HG03175 (cell line): Measurements from ENCODE around the gene ZNF787.

Experiments
- ATAC-seq: cut with Tn5 transposase; IDR thresholded peaks from one replicate; pipeline ENCODE4 v1.9.1; 2021; ENCODE audit warnings: mild to moderate bottlenecking, moderate library complexity; ENCODE audit not compliant: unreplicated experiment

The ZNF787 gene

GRCh38 chr19:56089344-56089743, 31.8 kb downstream of the ZNF787 start:
- ATAC-seq = no peak

DNA sequence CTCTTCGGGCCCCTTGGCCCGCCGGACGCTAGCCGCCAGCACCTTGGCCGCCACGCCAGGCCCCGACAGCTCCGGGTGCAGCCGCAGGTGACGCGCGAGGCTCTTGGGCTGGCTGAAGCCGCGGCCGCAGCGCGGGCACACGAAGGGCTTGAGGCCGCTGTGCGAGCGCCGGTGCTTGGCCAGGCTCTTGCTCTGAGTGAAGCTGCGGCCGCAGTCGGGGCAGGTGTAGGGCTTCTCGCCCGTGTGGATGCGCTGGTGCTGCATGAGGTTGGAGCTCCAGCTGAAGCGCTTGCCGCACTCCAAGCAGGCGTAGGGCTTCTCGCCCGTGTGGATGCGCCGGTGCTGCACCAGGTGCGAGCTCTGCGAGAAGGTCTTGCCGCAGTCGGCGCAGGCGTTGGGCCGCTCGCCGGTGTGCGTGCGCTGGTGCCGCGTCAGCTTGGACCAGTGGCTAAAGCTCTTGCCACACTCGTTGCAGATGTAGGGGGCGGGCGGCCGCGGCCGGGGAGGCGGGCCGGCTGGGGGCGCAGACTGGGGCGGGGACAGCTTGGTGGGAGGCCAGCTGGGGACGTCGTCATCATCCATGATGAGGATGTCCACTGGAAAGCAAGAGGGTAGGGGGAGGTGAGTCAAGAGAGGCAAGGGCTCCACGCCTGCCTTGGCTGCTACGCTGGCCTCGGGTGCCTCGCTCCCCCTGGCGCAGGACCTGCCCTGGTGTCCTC, 32.4 kb downstream of the ZNF787 start:
- ATAC-seq = no peak

DNA sequence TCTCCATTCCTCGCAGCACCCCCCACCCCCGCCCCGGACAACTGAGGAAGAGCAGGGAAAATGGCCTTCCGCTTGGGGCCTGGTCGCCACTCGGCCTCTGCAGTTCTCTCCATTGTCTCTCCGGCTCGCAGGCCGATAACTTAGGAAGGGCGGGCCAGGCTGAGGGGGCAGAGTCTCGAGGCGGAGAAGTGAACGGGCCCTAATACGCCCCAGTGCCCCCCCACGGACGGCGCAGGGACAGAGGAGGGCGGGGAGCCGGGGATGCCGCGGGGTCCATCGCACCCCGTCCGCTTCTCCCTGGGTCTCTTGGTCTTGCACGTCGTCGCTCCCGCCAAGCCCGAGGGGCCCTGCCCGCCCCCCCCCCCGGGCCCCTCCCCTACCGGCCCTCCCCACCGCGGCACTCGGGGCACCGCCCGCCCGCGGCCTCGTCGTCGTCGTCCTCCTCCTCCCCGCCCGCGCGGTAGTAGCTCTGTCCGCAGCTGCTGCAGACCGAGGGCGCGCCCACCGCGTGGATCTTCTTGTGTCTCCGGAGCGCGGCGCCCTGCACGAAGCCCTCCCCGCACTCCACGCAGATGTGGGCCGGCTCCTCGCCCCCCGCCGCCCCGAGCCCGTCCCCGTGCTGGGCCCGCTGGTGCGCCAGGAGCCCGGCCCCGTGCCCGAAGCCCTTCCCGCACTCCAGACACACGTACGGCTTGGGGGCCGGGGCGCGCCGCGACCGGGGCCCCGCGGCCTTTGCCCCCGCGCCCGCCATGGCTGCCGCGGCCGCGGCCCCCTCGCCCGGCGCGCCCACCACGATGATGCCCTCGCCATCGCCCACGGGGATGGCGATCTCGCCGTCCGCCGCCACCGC, 33.2 kb downstream of the ZNF787 start:
- ATAC-seq = no peak

GRCh38 chr19:56086671-56087430, 34.2 kb downstream of the ZNF787 start:
- no peak for ATAC-seq

DNA sequence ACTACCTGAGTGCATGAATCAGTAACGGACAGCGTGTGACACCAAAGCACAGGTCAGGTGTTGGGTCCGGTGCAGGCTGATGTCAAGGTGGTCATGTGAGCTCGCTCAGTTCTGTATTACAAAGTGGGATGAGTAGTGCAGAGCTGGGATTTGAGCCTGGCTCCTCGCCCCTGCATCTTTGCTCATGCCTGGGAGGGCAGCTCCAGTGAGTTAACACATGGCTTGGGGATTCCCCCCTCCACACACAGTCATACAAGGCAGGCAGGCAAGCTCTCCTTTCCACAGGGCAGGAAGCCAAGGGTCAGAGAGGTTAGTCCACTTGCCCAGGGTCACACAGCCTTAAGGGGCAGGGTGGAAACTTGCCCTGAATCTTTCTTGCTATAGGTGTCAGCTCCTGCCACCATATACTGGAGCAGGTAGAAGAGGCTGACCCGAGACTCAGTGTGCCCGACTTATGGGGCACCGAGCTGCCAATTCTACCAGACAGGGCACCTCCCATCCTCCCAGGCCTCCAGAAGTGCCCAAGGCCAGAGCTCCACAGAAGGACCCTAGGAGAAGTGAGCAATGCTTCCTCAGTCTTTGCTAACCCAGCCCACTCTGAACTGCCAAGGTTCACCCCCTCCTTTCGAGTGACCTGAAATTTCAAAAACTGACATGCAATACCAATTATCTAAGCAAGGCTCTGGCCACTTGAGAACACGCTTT, 35.4 kb downstream of the ZNF787 start:
- ATAC-seq = no peak

GRCh38 chr19:56084835-56085536, 36.1 kb downstream of the ZNF787 start:
- no peak for ATAC-seq

DNA sequence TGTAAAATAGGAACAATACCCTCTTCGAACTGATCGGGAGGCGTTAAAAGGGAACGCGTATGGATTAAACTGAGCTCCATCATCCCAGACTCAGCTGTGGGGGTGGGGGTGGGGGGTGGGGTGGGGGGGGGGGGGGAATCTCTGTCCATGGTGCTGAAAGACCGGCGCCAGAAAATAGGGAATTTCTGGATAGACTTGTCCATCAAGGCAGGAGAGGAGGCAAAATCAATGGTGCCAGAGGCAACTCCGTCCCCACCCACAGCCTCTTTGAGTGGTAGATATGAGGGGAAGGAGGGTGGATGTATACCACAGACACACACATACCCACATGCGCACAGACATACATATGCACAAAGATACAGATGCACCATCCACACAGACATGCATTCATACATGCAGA, 37.4 kb downstream of the ZNF787 start:
- no peak for ATAC-seq

DNA sequence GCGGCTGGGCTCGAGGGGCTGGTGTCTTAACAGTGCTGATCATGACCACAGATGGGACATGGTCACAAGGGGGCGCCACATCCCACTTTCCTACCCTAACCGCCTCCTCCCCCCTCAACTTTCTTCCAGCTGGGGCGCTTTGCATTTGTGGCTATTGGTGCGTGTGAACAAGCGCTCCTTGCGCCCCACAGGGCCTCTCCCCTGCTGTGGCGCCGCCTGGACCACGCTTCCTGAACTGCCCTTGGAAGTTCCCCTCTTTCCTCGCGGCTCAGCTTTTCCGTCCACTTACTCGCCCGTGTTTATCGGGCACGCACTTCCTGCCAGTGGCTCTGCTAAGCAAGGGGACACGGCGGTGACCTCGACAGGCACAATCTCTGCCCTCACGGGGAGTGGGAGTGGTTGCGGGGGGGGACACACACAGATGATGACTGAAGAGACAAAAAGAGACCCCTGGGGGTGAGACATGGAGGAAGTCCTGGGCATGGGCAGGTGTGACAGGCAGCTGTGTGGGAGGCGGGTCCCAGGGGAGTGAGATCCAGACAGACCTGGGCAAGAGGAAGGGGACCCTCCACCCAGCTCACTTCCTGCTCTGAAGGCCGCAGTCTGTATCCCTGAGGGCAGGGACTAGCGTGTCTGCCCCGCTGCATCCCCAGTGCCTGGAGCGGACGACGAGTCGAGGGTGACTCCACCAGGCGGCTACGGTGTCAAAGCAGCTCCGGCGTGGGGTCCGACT, 40.3 kb downstream of the ZNF787 start:
- ATAC-seq = peak; percentile 74

DNA sequence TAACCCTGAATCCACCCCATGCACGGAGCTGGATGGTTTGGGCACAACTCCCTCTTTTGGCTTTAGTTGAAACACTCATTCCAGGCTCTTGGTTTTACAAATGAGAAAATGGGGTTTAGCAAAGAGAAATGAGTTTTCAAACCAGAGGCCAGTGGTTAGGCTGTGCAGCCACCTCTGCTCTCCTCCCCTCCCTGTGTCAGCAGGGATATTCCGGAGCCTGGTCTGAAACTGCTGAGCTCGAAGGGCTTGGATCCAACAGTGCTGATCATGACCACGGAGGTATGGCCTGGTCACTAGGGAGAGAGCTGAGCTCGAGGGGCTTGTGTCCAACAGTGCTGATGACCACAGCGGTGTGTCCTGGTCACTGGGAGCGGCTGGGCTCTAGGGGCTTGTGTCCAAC, 41.5 kb downstream of the ZNF787 start:
- no peak for ATAC-seq

DNA sequence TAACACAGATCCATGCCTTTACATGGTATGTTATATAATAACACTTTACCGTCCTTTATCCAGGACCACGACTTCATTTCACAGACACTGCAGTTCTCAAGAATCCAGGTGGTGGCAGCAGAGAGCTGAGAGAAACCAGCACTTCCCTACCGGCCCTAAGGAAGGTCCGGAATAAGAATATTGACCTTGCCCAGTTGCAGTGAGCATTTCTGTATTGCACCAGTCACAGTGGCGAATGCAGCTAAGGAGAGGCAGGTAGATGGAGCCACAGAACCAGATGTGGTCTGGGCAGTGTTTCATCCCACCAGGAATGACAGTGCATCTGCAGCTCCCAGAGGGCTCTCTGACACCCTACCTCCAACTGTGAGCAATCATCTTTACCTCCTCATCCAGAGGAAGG, 44.6 kb downstream of the ZNF787 start:
- no peak for ATAC-seq

GRCh38 chr19:56071151-56071550, 49.9 kb downstream of the ZNF787 start:
- no peak for ATAC-seq

DNA sequence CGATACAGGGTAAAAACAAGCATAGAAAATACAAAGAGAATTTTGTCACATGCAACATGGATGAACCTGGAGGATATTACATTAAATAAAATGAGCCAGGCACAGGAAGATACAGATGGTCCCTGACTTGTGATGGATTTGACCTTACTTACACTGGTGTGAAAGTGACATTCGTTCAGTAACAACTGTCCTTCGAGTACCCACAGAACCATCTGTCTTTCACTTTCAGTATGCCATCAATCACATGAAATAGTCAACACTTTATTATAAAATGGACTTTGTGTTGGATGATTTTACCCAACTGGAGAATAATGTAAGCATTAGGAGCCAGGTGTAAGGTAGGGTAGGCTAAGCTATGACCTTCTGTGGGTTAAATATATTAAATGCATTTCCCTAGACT, 51.5 kb downstream of the ZNF787 start:
- ATAC-seq = no peak

GRCh38 chr19:56066152-56067023, 54.7 kb downstream of the ZNF787 start:
- peak; percentile 67 for ATAC-seq

- ATAC-seq = no peak
Observed at GRCh38 chr19:56053596-56053995, 67.5 kb downstream of the ZNF787 start.
